ENCODE results near the gene EPS8. TPM values are rescaled to one million over a fixed set of nuclear protein-coding genes. Genes with fewer than 3 reads are reported as not detected.

The EPS8 gene
- polyA plus RNA-seq, 1 donor (not counting 4 experiments of a cell fraction or from before 2014, with no cell fraction given) = 4.0 TPM

- H3K27me3 ChIP-seq (ENCODE audit: control insufficient read depth, extremely low read depth, insufficient read depth, low read length) = no peaks in the 10 kb centered on the region
- H3K9me1 ChIP-seq (ENCODE audit: control insufficient read depth, extremely low read depth, insufficient read depth, low read length) = no peaks in the 10 kb centered on the region
- no peak for DNase-seq (ENCODE audit: low read depth, low spot score)
- dilution Hi-C loops (cut with MboI; ENCODE audit: extremely low pct_ligation_motif_present, low sequenced_read_pairs) = no loop called here
- no peak overlapping the region for H3K27ac ChIP-seq (ENCODE audit: control insufficient read depth, insufficient read depth, low read length)
- no peaks in the 10 kb centered on the region for H3K9me3 ChIP-seq (ENCODE audit: control insufficient read depth, low read depth, low read length)
- H3K9ac ChIP-seq (ENCODE audit: control insufficient read depth, extremely low read depth, insufficient read depth, low read length) = no peak overlapping the region
- H3K36me3 ChIP-seq (ENCODE audit: control insufficient read depth in 2 of 2, extremely low read depth in 1 of 2, insufficient read depth in 2 of 2, low read length in 2 of 2) = no peaks in the 10 kb centered on the region
- no peak overlapping the region for H3K4me2 ChIP-seq (ENCODE audit: control insufficient read depth, extremely low read depth, insufficient read depth, low read depth, low read length)
- H3K4me3 ChIP-seq (ENCODE audit: control insufficient read depth in 2 of 3, extremely low read depth in 1 of 3, insufficient read depth in 2 of 3, low read depth in 1 of 3, low read length in 3 of 3) = no peak overlapping the region
- H3K79me2 ChIP-seq (ENCODE audit: control insufficient read depth, insufficient read depth, low read length) = no peaks in the 10 kb centered on the region
- TF ChIP-seq CTCF (optimal IDR thresholded peaks at IDR 0.05 in 1 of 3, IDR thresholded peaks at IDR 0.05 in 1 of 3, conservative IDR thresholded peaks at IDR 0.05 in 1 of 3; ENCODE audit: extremely low read depth in 1 of 3, insufficient read depth in 2 of 3, low read length in 3 of 3) = no peak
- TF ChIP-seq EZH2 (IDR thresholded peaks at IDR 0.05; ENCODE audit: low read length) = no peak
- H2AFZ ChIP-seq (ENCODE audit: control insufficient read depth, low read length) = no peak overlapping the region
- no peaks in the 10 kb centered on the region for H4K20me1 ChIP-seq (ENCODE audit: control insufficient read depth, extremely low read depth, insufficient read depth, low read length)
- H3K4me1 ChIP-seq (ENCODE audit: control insufficient read depth, extremely low read depth, insufficient read depth, low read length) = peaks cover 19% of the 10 kb centered on the region
- no peak for FAIRE-seq
Measured at GRCh38 chr12:15800278-15800677, 11.1 kb upstream of the EPS8 start.

GRCh38 chr12:15797818-15798217 lies 8.6 kb upstream of the EPS8 start:
- Histone ChIP-seq H3K27me3 (ENCODE audit: control insufficient read depth, extremely low read depth, insufficient read depth, low read length) (no peaks in the 10 kb centered on the region), H3K27ac (ENCODE audit: control insufficient read depth, insufficient read depth, low read length) (no peak overlapping the region), H3K9ac (ENCODE audit: control insufficient read depth, extremely low read depth, insufficient read depth, low read length) (no peak overlapping the region), H2AFZ (ENCODE audit: control insufficient read depth, low read length) (no peak overlapping the region), H3K4me3 (ENCODE audit: control insufficient read depth in 2 of 3, extremely low read depth in 1 of 3, insufficient read depth in 2 of 3, low read depth in 1 of 3, low read length in 3 of 3) (no peak overlapping the region), H4K20me1 (ENCODE audit: control insufficient read depth, extremely low read depth, insufficient read depth, low read length) (no peaks in the 10 kb centered on the region), H3K79me2 (ENCODE audit: control insufficient read depth, insufficient read depth, low read length) (no peaks in the 10 kb centered on the region), H3K9me1 (ENCODE audit: control insufficient read depth, extremely low read depth, insufficient read depth, low read length) (no peaks in the 10 kb centered on the region), H3K36me3 (ENCODE audit: control insufficient read depth in 2 of 2, extremely low read depth in 1 of 2, insufficient read depth in 2 of 2, low read length in 2 of 2) (no peaks in the 10 kb centered on the region), H3K4me1 (ENCODE audit: control insufficient read depth, extremely low read depth, insufficient read depth, low read length) (peaks cover 19% of the 10 kb centered on the region), H3K9me3 (ENCODE audit: control insufficient read depth, low read depth, low read length) (no peaks in the 10 kb centered on the region), H3K4me2 (ENCODE audit: control insufficient read depth, extremely low read depth, insufficient read depth, low read depth, low read length) (no peak overlapping the region)
- no peak for FAIRE-seq
- dilution Hi-C loops (cut with MboI; ENCODE audit: extremely low pct_ligation_motif_present, low sequenced_read_pairs) = no loop called here
- TF ChIP-seq EZH2 (IDR thresholded peaks at IDR 0.05; ENCODE audit: low read length) = no peak
- TF ChIP-seq CTCF (optimal IDR thresholded peaks at IDR 0.05 in 1 of 3, IDR thresholded peaks at IDR 0.05 in 1 of 3, conservative IDR thresholded peaks at IDR 0.05 in 1 of 3; ENCODE audit: extremely low read depth in 1 of 3, insufficient read depth in 2 of 3, low read length in 3 of 3) = no peak
- no peak for DNase-seq (ENCODE audit: low read depth, low spot score)
